Activated gamma-delta T cell treated with anti-CD3 and anti-CD28 coated beads, Interleukin-2, amount 50 U/mL, for 16 hours (primary cell): ENCODE measurements around the gene PLEKHG3.

Experiments used
- DNase-seq: peaks from one replicate; pipeline ENCODE4 v3.0.0-alpha.2; 2020; ENCODE audit warnings: low read depth

Gene PLEKHG3

GRCh38 chr14:64788706-64789105 is 84.5 kb downstream of the PLEKHG3 start:
- no peak for DNase-seq

- DNase-seq = no peak
Measured at GRCh38 chr14:64789696-64790095, 85.5 kb downstream of the PLEKHG3 start.

GRCh38 chr14:64790478-64790877 is 86.3 kb downstream of the PLEKHG3 start:
- DNase-seq = no peak

GRCh38 chr14:64792231-64792630 is 88.0 kb downstream of the PLEKHG3 start:
- DNase-seq = no peak

GRCh38 chr14:64792871-64793560 is 88.8 kb downstream of the PLEKHG3 start:
- DNase-seq = no peak

- no peak for DNase-seq
Measured at GRCh38 chr14:64795211-64795610, 91.0 kb downstream of the PLEKHG3 start.

- no peak for DNase-seq
Measured at GRCh38 chr14:64795921-64796320, 91.7 kb downstream of the PLEKHG3 start.

GRCh38 chr14:64796369-64796768 is 92.1 kb downstream of the PLEKHG3 start:
- DNase-seq = no peak

GRCh38 chr14:64799555-64799954 is 95.3 kb downstream of the PLEKHG3 start:
- DNase-seq = no peak
